HepG2 (cell line): Measurements from ENCODE around the gene PEBP1. TPM values are rescaled to one million over a fixed set of nuclear protein-coding genes. Genes with fewer than 3 reads are reported as not detected.

Experiments
- CHD4 ChIP-seq: fragments of 200-600 bp; sonication (generic); IDR thresholded peaks from 2 replicates; pipeline ENCODE4 v1.7.0; 2017; ENCODE audit warnings: mild to moderate bottlenecking, low read length, borderline replicate concordance
- RBM22 ChIP-seq: fragments of 200-400 bp; formaldehyde crosslinking; optimal IDR thresholded peaks from 2 replicates; pipeline ENCODE3; 2017; ENCODE audit warnings: mild to moderate bottlenecking, low read length, moderate library complexity
- ZBTB40 ChIP-seq, 2 experiments: fragments of 450-650 bp in 1 of 2; sonication (generic) in 1 of 2; formaldehyde crosslinking in 1 of 2; IDR thresholded peaks; 2 replicates each; pipeline versions ENCODE4 v1.6.1 to v1.8.0; 2016 to 2022; ENCODE audit warnings: antibody characterized with exemption in 1 of 2, mild to moderate bottlenecking in 1 of 2, missing genetic modification reagents in 1 of 2
- polyA plus RNA-seq, 8 experiments: library from polyadenylated mRNA; depleted of rRNA in 3 of 8; stranded (reverse) in 7 of 8; unstranded in 1 of 8; fragments of >200 nt; fragmentation: Illumina TruSeq in 4 of 8; extraction: Trizol in 4 of 8; gene quantifications; 2 replicates each; pipeline versions ENCODE4 v1.2.1 to v1.2.3, GENCODE V29; 2011 to 2016; ENCODE audit warnings: low read depth in 4 of 8, missing spikeins in 1 of 8, mixed read lengths in 1 of 8; ENCODE audit not compliant: insufficient read depth in 1 of 8
- total RNA-seq, 5 experiments: library from RNA; depleted of rRNA; stranded (reverse); fragments of >200 nt; fragmentation: Illumina TruSeq; extraction: Trizol; gene quantifications; 2 replicates each; pipeline ENCODE4 v1.2.3, GENCODE V29; 2016; ENCODE audit warnings: low read depth in 1 of 5

Gene PEBP1
- total and polyA plus RNA-seq, 2 of the 13 experiments (the other 11 are each of a cell fraction or from before 2014, with no cell fraction given): 538 to 1,505 TPM

GRCh38 chr12:118137148-118137678, 1.3 kb downstream of the PEBP1 start (continued):
- TF ChIP-seq ZBTB40 (IDR thresholded peaks at IDR 0.05) (no peak), ZBTB40 (CRISPR knock-in tag; IDR thresholded peaks at IDR 0.05) (no peak), CHD4 (no peak), RBM22 (no peak)
